GM12891 (cell line): ENCODE measurements around the gene GAPT. TPM values are rescaled to one million over a fixed set of nuclear protein-coding genes. Genes with fewer than 3 reads are reported as not detected.
A peak's percentile ranks its signal among the peaks of the same experiment; 100 is the strongest.

ENCODE experiments used
- DNase-seq: peaks from one replicate; pipeline ENCODE4 v3.0.0; 2011; ENCODE audit warnings: low spot score; ENCODE audit not compliant: insufficient read length
- FAIRE-seq: peaks from 2 replicates; lab custom pipeline; 2011; peaks lifted over from hg19 to GRCh38; lab: Jason Lieb, UNC
- PAX5 ChIP-seq: IDR thresholded peaks from 2 replicates; pipeline ENCODE4 v1.6.1; 2011; ENCODE audit warnings: low read length, moderate library complexity, mild to moderate bottlenecking; ENCODE audit not compliant: insufficient read depth, severe bottlenecking
- POLR2A ChIP-seq: IDR thresholded peaks from 2 replicates; pipeline ENCODE4 v1.6.1; 2011; ENCODE audit warnings: low read depth, low read length, control low read depth
- POLR2AphosphoS5 ChIP-seq: IDR thresholded peaks from 2 replicates; pipeline ENCODE4 v1.6.1; 2011; ENCODE audit warnings: low read depth, low read length, control low read depth
- POU2F2 ChIP-seq: IDR thresholded peaks from 2 replicates; pipeline ENCODE4 v1.6.1; 2011; ENCODE audit warnings: low read depth, mild to moderate bottlenecking, control low read depth, low read length, moderate library complexity
- SPI1 ChIP-seq: IDR thresholded peaks from 2 replicates; pipeline ENCODE4 v1.6.1; 2011; ENCODE audit warnings: low read depth, low read length, control low read depth
- TAF1 ChIP-seq: IDR thresholded peaks from 2 replicates; pipeline ENCODE4 v1.6.1; 2011; ENCODE audit warnings: low read depth, low read length, control low read depth
- polyA plus RNA-seq: library from polyadenylated mRNA; unstranded; fragments of >200 nt; gene quantifications from one replicate; pipeline ENCODE4 v1.2.1, GENCODE V29; 2012; ENCODE audit warnings: low read depth, missing spikeins, inconsistent platforms; ENCODE audit not compliant: missing spikeins

Gene GAPT
- 0.35 TPM for polyA plus RNA-seq

GRCh38 chr5:58491216-58491892 lies at the start of gene GAPT:
Gene GAPT, plus strand, starts transcription at chr5:58491435. Its CDS starts 3,102 bp downstream, at chr5:58494537.
- TF ChIP-seq SPI1 (peak; percentile 6; the same call in 1 of the 2 replicates), TAF1 (no peak)
- FAIRE-seq (no peak), DNase-seq (peak; percentile 7)

GRCh38 chr5:58444805-58445204 lies 46.4 kb upstream of the GAPT start:
- no peak for TF ChIP-seq PAX5
- no peak for TF ChIP-seq POU2F2
- no peak for TF ChIP-seq TAF1
- no peak for TF ChIP-seq SPI1
- no peak for TF ChIP-seq POLR2A
- no peak for TF ChIP-seq POLR2AphosphoS5
- FAIRE-seq = no peak
- no peak for DNase-seq

GRCh38 chr5:58446024-58446423 lies 45.2 kb upstream of the GAPT start:
- DNase-seq (no peak), FAIRE-seq (no peak)
- TF ChIP-seq POLR2AphosphoS5 (no peak), TAF1 (no peak), POLR2A (no peak), POU2F2 (no peak), PAX5 (no peak), SPI1 (no peak)

GRCh38 chr5:58447226-58447625 lies 44.0 kb upstream of the GAPT start:
- FAIRE-seq (no peak), DNase-seq (no peak)
- TF ChIP-seq PAX5 (no peak), POU2F2 (no peak), SPI1 (no peak), TAF1 (no peak), POLR2A (no peak), POLR2AphosphoS5 (no peak)

GRCh38 chr5:58450018-58450417 lies 41.2 kb upstream of the GAPT start:
- no peak for TF ChIP-seq POU2F2
- TF ChIP-seq SPI1 = no peak
- no peak for TF ChIP-seq POLR2AphosphoS5
- TF ChIP-seq POLR2A = no peak
- TF ChIP-seq PAX5 = no peak
- TF ChIP-seq TAF1 = no peak
- FAIRE-seq (no peak), DNase-seq (no peak)

GRCh38 chr5:58450811-58451629 lies 40.2 kb upstream of the GAPT start:
- TF ChIP-seq POLR2AphosphoS5 = no peak
- TF ChIP-seq SPI1 = no peak
- no peak for TF ChIP-seq POLR2A
- TF ChIP-seq PAX5 = no peak
- no peak for TF ChIP-seq TAF1
- TF ChIP-seq POU2F2 = no peak
- DNase-seq (no peak), FAIRE-seq (no peak)

- FAIRE-seq (no peak), DNase-seq (no peak)
- TF ChIP-seq SPI1 = no peak
- TF ChIP-seq POLR2A = no peak
- no peak for TF ChIP-seq TAF1
- no peak for TF ChIP-seq POU2F2
- no peak for TF ChIP-seq PAX5
- TF ChIP-seq POLR2AphosphoS5 = no peak
Observed at GRCh38 chr5:58451732-58452565, 39.3 kb upstream of the GAPT start.

- FAIRE-seq = no peak
- DNase-seq = no peak
- TF ChIP-seq TAF1 (no peak), POLR2AphosphoS5 (no peak), POU2F2 (no peak), POLR2A (no peak), SPI1 (no peak), PAX5 (no peak)
Observed at GRCh38 chr5:58452566-58453258, 38.5 kb upstream of the GAPT start.

GRCh38 chr5:58453306-58453705 lies 37.9 kb upstream of the GAPT start:
- FAIRE-seq (no peak), DNase-seq (no peak)
- TF ChIP-seq PAX5 = no peak
- TF ChIP-seq POLR2AphosphoS5 = no peak
- TF ChIP-seq POLR2A = no peak
- TF ChIP-seq SPI1 = no peak
- no peak for TF ChIP-seq POU2F2
- TF ChIP-seq TAF1 = no peak
